Activated CD4-positive, alpha-beta T cell treated with anti-CD3 and anti-CD28 coated beads, Interleukin-2, Interleukin-4, amounts not matched to agents 100 ng/mL and 50 ng/mL, durations not matched to agents 16 hours and 8 hours (primary cell): Measurements from ENCODE around the gene MED28.

Source experiments
- DNase-seq: peaks from one replicate; pipeline ENCODE4 v3.0.0-alpha.2; 2020; ENCODE audit warnings: low spot score

Gene MED28

GRCh38 chr4:17667253-17667652 lies 52.8 kb downstream of the MED28 start:
- no peak for DNase-seq

DNA sequence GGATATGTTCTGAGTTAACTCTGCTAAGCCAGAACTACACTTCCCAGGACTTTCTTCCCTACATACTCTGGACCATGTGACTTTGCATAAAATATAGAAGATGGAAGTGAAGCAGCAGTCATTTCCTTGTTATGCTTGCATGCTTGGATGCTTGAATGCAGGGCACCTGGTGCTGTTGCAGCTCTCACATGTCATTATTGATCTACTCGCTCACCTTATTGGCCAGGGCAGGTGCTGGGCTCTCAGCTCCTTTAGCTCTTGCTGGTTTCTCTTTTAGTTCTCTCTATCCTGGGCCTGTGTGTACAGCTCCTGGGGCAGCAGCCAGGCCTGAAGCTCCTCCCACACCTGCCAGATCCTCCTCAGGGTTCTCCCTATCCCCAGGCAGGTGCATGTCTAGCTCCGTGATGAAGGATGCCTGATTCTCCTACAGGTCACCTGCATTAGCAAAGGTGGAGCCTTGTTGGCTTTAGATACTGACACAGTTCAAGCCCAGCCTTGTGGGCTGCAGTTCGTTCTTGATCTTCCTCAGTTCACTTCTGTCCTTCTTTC lies 53.3 kb downstream of the MED28 start:
- DNase-seq = no peak

GRCh38 chr4:17670423-17670822 lies 56.0 kb downstream of the MED28 start:
- DNase-seq = no peak

DNA sequence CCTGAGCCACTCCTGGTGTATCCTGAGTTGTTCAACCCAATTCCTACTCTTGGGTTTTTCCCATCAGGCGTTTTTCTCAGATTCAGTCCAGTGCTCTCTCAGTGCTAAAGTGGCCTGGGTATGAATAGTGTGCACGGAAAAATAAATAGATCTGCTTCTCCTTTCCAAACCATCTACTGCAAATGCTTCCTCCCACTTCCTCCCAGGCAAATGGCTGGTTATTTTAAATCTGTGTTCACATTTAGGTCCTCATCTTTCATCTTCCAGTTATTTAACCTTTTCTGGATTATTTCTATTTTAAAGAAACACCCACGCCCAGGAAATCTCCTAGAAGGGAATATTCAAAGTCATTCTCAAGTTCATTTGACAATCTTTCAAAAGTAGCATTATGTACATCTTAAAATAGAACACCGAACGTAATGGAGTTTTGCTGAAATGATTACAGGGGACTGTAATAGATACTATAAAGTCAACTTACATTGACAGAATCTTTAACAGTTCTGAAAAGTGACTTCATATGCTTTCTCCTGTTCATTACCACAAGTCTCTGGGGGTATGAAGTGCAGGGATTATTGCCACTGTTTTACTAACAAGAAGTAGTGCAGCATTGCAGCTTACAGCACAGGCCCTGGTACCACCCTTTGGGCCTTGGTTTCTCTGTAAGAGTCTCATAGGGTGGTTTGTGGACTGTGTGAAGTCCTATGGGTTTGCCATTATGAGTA lies 66.3 kb downstream of the MED28 start:
- no peak for DNase-seq

DNA sequence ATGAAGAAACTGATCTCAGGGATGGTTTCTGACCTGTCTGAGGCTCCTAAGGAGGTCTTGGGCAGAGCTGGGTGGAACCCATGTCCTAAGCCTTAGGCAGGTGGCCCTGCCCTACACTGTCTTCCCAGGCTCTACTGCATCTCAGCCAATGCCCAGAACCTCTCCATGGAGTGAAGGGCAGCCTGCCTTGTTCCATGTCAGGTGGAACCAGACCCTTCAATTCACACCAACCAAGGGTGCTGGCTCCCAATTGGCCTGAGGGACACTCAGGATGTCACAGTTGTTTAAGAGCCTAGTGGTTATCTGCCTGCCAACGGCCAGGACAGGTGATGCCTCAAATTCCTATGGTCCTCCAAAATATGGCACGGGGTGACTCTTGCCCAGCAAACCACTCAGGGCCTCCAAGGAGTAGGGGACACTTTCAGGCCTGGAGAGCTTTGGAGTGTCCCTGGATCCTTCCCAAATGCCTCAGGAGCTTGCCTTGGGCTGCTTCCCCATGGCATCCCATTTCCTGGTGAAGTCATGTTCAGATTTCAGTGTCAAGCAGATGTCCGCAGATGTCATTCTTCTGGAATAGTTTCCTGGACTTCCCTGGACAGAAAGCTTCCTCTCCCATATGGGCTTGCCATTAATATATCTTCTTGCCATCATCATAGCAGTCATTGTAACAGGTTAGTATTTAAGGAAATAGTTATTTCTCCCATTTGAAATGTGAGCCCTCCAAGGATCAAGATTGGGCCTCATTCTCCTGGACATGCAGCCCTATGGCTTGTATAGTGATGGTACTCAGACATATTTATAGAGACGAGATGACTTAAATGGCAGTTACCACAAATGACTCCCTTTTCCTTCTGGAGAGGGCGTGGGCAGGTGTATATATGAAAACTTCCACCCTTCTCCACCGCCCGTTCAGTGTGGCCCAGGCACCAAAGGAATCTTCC lies 67.1 kb downstream of the MED28 start:
- no peak for DNase-seq

DNA sequence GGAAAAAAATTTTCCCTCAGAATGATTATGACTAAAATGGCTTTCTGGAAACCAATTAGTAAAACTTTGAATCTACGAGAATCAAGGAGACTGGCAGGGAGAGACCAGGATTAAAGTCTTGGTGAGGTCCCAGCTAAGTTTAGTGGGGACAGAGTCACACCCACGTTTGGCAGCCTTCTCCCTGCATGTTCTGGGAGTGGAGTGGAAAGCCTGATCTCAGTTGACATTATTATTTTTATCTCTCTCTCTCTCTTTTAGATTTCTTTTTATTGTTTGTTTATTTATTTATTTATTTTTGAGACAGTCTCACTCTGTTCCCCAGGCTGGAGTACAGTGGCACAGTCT lies 67.8 kb downstream of the MED28 start:
- no peak for DNase-seq
